GM19438 (cell line): Measurements from ENCODE around the gene SF3A1.
A peak's percentile ranks its signal among the peaks of the same experiment; 100 is the strongest.
"Not testable (repeated sequence)": the region's sequence is repeated elsewhere in the genome, so short reads cannot be mapped to it uniquely, and the experiment has no call there.

ENCODE experiments used
- ATAC-seq: cut with Tn5 transposase; IDR thresholded peaks from one replicate; pipeline ENCODE4 v1.9.1; 2021; ENCODE audit warnings: low read depth; ENCODE audit not compliant: unreplicated experiment

Gene SF3A1, protein sequence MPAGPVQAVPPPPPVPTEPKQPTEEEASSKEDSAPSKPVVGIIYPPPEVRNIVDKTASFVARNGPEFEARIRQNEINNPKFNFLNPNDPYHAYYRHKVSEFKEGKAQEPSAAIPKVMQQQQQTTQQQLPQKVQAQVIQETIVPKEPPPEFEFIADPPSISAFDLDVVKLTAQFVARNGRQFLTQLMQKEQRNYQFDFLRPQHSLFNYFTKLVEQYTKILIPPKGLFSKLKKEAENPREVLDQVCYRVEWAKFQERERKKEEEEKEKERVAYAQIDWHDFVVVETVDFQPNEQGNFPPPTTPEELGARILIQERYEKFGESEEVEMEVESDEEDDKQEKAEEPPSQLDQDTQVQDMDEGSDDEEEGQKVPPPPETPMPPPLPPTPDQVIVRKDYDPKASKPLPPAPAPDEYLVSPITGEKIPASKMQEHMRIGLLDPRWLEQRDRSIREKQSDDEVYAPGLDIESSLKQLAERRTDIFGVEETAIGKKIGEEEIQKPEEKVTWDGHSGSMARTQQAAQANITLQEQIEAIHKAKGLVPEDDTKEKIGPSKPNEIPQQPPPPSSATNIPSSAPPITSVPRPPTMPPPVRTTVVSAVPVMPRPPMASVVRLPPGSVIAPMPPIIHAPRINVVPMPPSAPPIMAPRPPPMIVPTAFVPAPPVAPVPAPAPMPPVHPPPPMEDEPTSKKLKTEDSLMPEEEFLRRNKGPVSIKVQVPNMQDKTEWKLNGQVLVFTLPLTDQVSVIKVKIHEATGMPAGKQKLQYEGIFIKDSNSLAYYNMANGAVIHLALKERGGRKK

DNA sequence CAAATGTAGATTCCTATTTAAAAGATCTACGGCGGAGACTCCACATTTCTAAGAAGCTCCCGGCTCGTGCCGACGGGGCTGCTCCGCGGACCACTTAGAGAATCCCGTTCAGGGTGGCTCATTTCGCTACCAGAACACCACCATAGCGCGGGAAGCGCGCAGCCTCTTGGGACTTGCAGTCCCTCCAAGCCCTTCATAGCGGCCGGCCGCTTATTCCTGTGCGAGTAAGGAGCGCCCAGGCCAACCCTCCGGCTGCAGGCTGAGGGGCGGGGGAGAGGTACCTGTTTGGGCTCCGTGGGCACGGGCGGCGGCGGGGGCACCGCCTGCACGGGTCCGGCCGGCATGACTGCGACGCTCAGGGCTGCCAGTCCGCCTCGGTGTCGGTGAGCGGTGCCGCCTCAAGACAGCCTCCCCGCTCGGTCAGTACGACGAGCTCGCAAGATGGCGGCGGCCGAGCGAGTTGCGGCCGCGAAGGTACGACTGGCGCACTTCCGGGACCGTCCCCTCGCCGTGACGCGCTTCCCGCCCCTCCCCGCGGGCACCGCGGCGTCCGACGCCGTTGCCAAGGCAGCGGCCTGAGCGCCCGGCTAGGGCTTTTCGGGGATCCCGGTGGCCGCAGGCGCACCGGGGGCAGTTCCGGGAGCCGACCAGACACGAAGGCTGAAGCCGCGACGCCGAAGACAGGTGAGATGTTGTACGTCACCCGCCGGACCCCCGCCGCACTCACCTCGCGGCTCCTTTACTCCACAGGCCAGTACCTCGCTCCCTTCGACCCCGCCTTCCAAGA lies at the start of gene SF3A1, which contains the start of gene CCDC157:
TSS of gene SF3A1 (minus strand) at position 446 of the 787 bp plus-strand sequence. CDS start at position 344, 102 bp downstream.
TSS of gene CCDC157 (plus strand) at position 559 of the 787 bp plus-strand sequence. CDS start 8,994 bp downstream, outside the sequence.
- peak; percentile 90 for ATAC-seq

DNA sequence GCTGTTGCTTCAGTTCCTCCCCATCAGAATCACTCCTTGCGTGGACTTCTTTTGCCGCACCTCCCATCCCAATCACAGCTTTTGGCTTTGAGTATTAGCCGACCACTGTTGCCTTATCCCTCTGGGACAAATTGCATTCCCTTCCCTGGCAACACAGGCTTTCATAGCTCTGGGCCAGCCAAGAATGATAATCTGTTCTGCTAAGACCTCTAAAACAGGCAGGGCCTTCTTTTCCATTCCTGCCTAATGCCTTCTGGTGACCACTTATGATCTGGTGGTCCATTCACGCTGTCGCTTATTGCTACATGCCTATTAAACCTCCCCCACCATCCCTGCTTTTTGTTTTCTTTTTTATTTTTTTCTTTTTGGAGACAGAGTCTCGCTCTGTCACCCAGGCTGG lies 49.7 kb upstream of the SF3A1 start:
- no peak for ATAC-seq

DNA sequence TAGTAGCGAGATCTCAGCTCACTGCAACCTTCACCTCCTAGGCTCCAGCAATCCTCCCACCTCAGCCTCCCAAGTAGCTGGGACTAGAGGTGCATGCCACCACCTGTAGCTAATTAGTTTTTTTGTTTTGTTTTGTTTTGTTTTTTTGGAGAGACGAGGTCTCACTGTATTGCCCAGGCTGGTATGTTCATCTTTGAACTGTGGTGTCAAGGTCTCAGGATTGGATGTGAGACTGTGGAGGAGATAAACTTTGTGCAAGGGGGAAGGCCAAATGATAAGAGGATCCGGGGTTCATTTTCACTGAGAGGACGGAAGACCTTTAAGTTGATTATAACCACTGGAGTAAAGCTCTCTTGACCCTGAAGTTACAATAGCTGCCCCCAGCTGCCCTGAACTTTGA lies 49.0 kb upstream of the SF3A1 start:
- ATAC-seq, result no peak

DNA sequence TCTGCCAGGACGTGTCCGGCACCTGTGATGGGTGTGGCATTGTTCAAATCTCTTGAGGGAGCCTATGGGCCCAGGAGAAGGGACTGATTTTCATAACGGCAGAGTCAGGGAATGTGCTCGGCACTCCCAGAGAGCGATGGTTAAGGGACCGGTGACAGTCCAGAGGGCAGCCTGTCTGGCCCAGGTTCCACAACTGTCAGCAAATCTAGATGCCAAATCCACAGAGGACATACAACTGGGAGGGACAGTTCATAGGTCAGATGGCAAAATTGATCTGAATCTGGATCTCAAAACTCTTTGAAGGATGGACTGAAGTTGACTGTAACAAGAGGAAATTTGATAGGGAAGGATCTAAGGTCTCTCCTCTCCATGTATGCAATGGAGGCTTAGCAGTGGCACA lies 47.6 kb upstream of the SF3A1 start:
- ATAC-seq, result no peak

DNA sequence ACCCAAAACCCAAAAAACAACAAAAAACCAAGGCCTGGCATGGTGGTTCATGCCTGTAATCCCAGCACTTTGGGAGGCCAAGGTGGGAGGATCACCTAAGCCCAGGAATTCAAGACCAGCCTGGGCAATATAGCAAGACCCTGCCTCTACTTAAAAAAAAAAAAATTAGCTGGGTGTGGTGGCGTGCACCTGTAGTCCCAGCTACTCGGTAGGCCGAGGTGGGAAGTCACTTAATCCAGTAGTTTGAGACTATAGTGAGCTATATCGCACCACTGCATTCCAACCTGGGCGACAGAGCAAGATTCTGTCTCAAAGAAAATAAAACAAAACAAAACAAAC lies 46.0 kb upstream of the SF3A1 start:
- not testable (repeated sequence) for ATAC-seq

GRCh38 chr22:30402028-30402765 lies 45.5 kb upstream of the SF3A1 start:
- no peak for ATAC-seq

GRCh38 chr22:30401024-30401423 lies 44.3 kb upstream of the SF3A1 start:
- ATAC-seq, result not testable (repeated sequence)

DNA sequence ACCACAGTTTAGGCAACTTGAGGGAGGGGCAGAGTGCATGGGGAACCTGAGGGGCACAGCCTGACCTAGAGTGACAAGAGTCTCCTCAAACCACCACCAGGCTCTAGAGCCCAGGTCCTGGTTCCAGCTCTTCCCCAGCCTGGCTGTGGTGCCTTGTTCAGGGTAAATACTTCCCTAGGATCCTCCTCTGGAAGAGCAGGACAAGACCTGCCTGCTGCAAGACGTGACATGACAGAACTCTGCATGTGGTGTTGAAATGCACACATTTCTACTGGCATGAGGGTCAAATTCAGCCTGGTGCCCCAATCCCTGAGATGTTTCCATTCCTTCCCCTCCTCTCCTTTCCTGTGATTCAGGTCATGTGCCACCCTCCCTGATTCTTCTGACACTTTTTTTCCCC lies 43.5 kb upstream of the SF3A1 start:
- ATAC-seq, result no peak

GRCh38 chr22:30399718-30400117 lies 43.0 kb upstream of the SF3A1 start:
- ATAC-seq, result no peak

GRCh38 chr22:30398685-30399680 lies 42.3 kb upstream of the SF3A1 start:
- no peak for ATAC-seq

GRCh38 chr22:30397656-30398635 lies 41.3 kb upstream of the SF3A1 start:
- no peak for ATAC-seq

DNA sequence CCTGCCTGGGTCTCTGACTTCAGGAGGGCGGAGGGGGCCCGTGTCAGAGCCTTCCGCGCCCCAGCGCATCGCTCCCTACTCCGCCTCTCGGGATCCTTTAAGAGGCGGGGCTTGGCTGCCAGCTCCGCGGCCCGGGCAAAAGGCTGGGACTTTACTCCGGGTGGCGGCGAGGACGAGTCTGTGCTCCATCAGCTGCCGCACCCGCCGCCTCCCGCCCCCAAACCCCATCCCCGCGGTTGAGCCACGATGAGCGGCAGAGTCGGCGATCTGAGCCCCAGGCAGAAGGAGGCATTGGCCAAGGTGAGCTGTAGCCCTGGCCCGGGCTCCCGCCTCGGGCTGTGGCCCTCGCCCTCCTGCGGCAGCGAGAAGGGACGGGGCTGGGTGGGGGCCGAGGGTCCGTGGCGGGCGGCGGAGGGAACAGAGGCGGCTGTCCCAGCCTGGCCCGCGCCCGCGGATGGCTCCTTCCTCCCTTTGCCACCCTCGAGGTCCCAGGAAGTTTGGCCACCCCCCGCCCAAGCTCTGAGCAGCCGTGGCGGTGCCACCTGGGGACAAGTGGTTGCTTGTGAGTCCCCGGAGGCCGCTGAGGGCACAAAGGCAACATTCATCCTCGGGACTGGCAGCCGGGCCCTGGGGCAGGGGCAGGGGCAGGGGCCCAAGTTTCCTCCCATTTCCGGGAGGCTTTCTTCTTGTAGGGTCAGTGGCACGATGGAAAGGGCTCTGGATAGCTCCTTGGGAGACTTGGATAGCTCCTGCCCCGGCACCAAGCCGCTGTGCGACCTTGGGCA lies 40.4 kb upstream of the SF3A1 start, which contains the start of gene SEC14L2:
TSS of gene SEC14L2 (plus strand) at position 148 of the 785 bp plus-strand sequence. CDS start at position 247, 99 bp downstream.
- ATAC-seq, result no peak

DNA sequence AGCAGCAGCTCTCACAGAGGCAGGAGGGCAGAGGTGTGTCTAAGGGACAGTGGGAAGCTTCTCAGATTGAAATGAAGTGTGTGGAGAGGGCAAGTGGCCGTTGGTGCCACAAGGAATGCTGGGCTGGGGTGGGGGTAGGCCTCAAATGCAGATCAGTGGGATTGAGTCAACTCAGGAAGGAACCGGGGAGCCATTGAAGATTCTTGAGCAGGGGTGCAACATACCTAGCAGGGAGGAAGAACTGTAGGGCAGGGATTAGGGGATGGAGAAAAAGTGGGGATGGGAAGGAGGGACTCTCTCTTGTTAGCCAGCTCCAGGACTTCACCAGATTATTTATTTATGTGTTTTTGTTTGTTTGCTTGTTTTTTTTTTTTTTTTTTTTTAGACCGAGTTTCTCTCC lies 37.2 kb upstream of the SF3A1 start:
- no peak for ATAC-seq

DNA sequence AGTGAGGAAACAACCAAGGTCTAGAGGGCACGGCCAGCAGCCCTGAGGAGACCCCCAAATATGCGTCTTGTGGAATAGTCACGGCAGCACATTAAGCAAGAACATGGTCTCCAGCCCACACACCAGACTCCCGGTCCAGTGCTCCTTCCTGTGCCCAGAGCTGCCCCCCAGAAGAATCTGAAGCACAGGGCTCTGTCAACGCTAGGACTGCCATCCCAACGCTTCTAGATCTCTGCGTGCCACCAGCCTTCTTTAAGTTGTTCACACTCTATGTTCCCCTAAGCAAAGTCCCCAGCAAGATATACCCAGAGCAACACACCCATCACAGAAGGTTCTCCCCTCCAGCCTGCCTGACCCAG lies 36.6 kb upstream of the SF3A1 start:
- ATAC-seq, result no peak

- ATAC-seq, result no peak
Observed at GRCh38 chr22:30392661-30393321, 36.1 kb upstream of the SF3A1 start.

- ATAC-seq, result no peak
Observed at GRCh38 chr22:30390974-30391691, 34.4 kb upstream of the SF3A1 start.
